Measurements from ENCODE around the gene GLRX5.

Gene GLRX5

DNA sequence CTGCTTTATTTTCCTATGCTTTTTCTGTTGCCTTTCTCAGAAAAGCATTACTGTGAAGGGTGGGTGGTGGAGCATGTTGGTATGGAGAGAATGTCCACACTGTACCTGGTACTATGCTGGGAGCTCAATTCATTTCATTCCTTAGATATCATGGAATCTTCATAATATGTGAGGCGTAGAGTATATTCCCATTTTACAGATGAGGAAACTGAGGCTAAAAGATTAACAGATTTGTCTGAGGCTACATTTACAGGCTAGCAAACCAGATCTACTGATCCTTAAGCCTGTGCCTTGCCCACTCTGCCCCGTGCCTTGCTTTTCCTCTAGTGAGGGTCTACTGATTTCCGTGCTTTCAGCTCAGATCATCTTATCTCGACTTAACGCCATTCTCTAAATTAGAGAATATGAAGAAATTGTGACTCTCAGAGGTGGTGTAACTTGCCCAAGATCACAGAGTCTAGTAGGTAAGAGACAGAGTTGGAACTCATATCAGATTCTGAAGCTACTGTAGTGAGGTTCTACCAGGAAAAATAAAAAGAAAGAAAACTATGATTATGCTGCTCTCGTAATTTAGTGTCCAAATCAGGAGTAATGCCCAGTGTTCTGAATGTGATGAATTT is 5.5 kb downstream of the GLRX5 start:
- TF ChIP-seq, protein P1, sequence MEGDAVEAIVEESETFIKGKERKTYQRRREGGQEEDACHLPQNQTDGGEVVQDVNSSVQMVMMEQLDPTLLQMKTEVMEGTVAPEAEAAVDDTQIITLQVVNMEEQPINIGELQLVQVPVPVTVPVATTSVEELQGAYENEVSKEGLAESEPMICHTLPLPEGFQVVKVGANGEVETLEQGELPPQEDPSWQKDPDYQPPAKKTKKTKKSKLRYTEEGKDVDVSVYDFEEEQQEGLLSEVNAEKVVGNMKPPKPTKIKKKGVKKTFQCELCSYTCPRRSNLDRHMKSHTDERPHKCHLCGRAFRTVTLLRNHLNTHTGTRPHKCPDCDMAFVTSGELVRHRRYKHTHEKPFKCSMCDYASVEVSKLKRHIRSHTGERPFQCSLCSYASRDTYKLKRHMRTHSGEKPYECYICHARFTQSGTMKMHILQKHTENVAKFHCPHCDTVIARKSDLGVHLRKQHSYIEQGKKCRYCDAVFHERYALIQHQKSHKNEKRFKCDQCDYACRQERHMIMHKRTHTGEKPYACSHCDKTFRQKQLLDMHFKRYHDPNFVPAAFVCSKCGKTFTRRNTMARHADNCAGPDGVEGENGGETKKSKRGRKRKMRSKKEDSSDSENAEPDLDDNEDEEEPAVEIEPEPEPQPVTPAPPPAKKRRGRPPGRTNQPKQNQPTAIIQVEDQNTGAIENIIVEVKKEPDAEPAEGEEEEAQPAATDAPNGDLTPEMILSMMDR (IDR thresholded peaks at IDR 0.05; ENCODE audit: insufficient read depth, low read length, missing control alignments), result no peak
- ChIA-PET POLR2A (no interaction called here), CTCF (interaction anchor here (3.2 to 3.6 kb wide), 2 partner anchors 14 to 98 kb away, joined by 16 to 18 read pairs; no protein-coding TSS in a partner anchor)
- H3K4me3 ChIP-seq (ENCODE audit: low read depth, low read length), result no peak overlapping the region
- DNase-seq (ENCODE audit: low read depth, low spot score), result no peak

DNA sequence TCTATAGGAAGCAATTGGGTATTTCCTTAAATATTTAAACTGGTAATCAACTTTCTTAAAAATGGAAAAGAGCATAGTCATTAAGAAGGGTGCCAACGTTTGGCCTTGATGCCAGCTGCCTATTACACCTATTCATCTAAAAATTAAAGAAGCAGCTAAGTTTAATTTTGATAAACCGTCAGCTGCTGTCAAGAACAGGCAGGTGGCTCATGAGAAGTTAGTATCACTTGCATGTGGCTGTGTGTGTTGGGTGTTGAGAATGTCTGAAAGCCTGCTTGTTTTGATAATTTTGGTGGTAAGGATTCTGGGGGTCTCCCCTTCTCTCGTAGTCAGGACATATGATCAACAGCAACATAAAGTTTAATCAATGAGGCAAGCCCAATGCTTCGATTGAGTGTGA is 6.5 kb downstream of the GLRX5 start:
- CTCF ChIA-PET, result interaction anchor here (0.7 to 3.6 kb wide), 3 partner anchors 14 to 99 kb away, joined by 3 to 18 read pairs (median 16); no protein-coding TSS in a partner anchor
- no peak for DNase-seq (ENCODE audit: low read depth, low spot score)
- no peak overlapping the region for H3K4me3 ChIP-seq (ENCODE audit: low read depth, low read length)
- POLR2A ChIA-PET, result no interaction called here
- TF ChIP-seq, protein P1 (IDR thresholded peaks at IDR 0.05; ENCODE audit: insufficient read depth, low read length, missing control alignments), result no peak

DNA sequence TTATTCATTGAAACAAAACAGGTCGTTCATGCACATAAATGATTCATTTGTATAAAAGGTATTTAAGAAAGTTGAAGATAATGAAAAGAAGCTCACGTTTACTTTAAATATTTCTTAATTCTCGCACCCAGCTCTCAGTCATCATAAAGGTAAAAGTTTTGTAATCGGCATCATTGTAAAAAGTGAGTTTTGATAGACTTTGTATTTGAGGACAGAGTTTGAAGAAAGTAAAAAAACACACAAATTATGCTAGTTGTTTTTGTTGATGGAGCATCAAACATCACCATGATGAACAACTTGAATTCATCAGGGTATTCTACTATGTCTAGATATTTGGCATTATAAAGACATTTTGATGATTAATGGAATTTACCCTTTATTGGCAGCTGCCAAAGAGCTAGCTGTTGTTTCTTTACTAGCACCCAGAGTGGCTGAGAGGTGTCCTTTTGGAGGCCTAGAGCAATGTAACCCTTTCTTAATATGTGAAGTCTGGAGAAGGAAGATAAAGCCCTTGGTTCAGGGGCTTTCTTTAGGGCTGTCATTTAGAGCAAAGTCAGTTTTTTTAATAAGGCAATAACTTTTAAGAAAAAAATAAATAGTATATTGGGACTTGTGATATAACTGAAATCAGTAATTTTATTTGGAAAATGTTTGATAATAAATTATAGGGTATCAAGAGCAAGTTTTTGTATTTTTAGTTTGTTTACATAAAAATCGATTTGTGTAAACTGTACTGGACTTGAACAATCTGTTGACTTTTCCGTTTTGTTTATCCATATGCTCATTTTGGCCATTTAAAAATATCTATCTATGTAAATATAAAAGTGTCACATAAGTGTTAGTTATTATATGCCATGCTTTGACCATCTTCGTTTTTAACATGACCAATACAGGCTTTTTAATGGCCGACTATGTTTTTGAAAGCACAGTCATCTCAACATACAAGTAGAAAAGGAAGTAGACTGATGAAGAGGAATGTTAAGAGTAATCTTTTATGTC is 7.4 kb downstream of the GLRX5 start:
- DNase-seq (ENCODE audit: low read depth, low spot score), result no peak
- ChIA-PET CTCF (interaction anchor here (0.7 to 3.2 kb wide), 3 partner anchors 13 to 100 kb away, joined by 3 to 18 read pairs (median 4); no protein-coding TSS in a partner anchor), POLR2A (no interaction called here)
- H3K4me3 ChIP-seq (ENCODE audit: low read depth, low read length), result no peak overlapping the region
- TF ChIP-seq, protein P1 (IDR thresholded peaks at IDR 0.05; ENCODE audit: insufficient read depth, low read length, missing control alignments), result no peak

DNA sequence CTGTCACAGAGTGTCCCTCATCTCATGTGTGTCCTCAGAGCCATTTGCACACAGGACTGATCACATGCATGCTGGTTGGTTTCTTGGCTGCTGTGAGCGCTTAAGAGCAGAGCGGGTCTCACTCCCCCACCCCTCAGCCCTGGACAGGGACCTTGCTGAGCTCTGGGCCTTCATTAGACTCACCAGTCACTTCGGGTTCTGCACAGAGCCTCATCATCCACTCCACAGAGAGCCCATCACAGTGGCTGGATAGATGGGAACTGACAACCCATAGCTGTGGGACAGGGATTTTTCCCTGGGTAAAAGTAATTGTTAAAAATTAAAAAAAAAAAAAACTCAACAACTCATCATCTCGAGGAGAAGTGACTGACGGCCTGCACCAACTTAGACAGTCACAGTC is 8.2 kb downstream of the GLRX5 start:
- ChIA-PET POLR2A (no interaction called here), CTCF (interaction anchor here (0.5 to 3.2 kb wide), 5 partner anchors 16 to 267 kb away, joined by 3 to 18 read pairs (median 3); no protein-coding TSS in a partner anchor)
- no peak overlapping the region for H3K4me3 ChIP-seq (ENCODE audit: low read depth, low read length)
- TF ChIP-seq, protein P1 (IDR thresholded peaks at IDR 0.05; ENCODE audit: insufficient read depth, low read length, missing control alignments), result no peak
- no peak for DNase-seq (ENCODE audit: low read depth, low spot score)

DNA sequence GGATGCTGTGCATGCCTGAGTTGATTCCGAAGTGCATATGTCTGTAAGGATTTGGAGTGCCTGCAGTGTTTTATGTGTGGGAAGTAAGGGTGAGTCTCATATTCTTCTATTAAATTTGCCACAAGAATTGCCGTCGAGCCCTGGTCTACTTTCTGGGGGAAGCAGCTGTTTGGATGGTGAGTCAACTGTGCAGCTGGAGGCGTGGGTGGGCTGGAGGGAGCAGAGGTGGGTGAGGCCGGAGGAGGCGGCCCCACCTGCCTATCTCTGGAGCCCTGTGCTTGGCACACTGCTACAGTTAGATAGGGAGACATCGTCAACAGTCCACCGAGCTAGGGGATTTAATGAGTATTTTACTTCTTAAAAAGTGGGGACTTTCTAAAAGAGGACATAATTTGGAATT is 9.7 kb downstream of the GLRX5 start:
- no peak for DNase-seq (ENCODE audit: low read depth, low spot score)
- ChIA-PET CTCF (interaction anchor here (1.1 to 1.9 kb wide), 6 partner anchors 9 to 454 kb away, joined by 3 to 7 read pairs (median 3); partner anchors contain the start of gene GLRX5), POLR2A (no interaction called here)
- TF ChIP-seq, protein P1 (IDR thresholded peaks at IDR 0.05; ENCODE audit: insufficient read depth, low read length, missing control alignments), result no peak
- no peak overlapping the region for H3K4me3 ChIP-seq (ENCODE audit: low read depth, low read length)

Data from AG04449 (cell line).